Osteoblast (primary cell): ENCODE results near the gene LMAN1L. TPM values are rescaled to one million over a fixed set of nuclear protein-coding genes. Genes with fewer than 3 reads are reported as not detected.

Experiments used
- DNase-seq: peaks from one replicate; pipeline ENCODE4 v3.0.0; 2011; ENCODE audit warnings: low spot score, mixed read lengths; ENCODE audit not compliant: insufficient read length; ENCODE audit errors: missing footprints
- H2AFZ ChIP-seq: 2 replicates; pipeline ENCODE4 v1.6.0; 2011; ENCODE audit warnings: mild to moderate bottlenecking, low read length
- H3K27ac ChIP-seq: 2 replicates; pipeline ENCODE4 v1.5.1; 2011; ENCODE audit warnings: mild to moderate bottlenecking, low read depth, low read length, moderate library complexity
- H3K27me3 ChIP-seq: 2 replicates; pipeline ENCODE4 v1.6.0; 2012; ENCODE audit warnings: mild to moderate bottlenecking, control low read depth, inconsistent platforms, low read length, moderate library complexity; ENCODE audit not compliant: insufficient read depth
- H3K36me3 ChIP-seq: 2 replicates; pipeline ENCODE4 v1.5.1; 2011; ENCODE audit warnings: mild to moderate bottlenecking, low read length, control low read depth, moderate library complexity; ENCODE audit not compliant: insufficient read depth
- H3K4me1 ChIP-seq: 2 replicates; pipeline ENCODE4 v1.5.1; 2011; ENCODE audit warnings: mild to moderate bottlenecking, low read length, control low read depth, moderate library complexity; ENCODE audit not compliant: insufficient read depth
- H3K4me2 ChIP-seq: 2 replicates; pipeline ENCODE4 v1.6.0; 2011; ENCODE audit warnings: mild to moderate bottlenecking, low read length; ENCODE audit not compliant: insufficient read depth
- H3K4me3 ChIP-seq: fragments of 200-600 bp; sonication (generic); 3 replicates; pipeline ENCODE4 v1.5.1; 2012; ENCODE audit warnings: mild to moderate bottlenecking, low read length, inconsistent platforms; ENCODE audit not compliant: insufficient read depth
- H3K79me2 ChIP-seq: 2 replicates; pipeline ENCODE4 v1.6.0; 2012; ENCODE audit warnings: mild to moderate bottlenecking, low read length, control low read depth, inconsistent platforms; ENCODE audit not compliant: insufficient read depth
- H3K9me3 ChIP-seq: 2 replicates; pipeline ENCODE4 v1.5.1; 2011; ENCODE audit warnings: low read depth, low read length, control low read depth
- H4K20me1 ChIP-seq: 2 replicates; pipeline ENCODE4 v1.6.0; 2012; ENCODE audit warnings: mild to moderate bottlenecking, low read length, control low read depth; ENCODE audit not compliant: insufficient read depth
- CTCF ChIP-seq: IDR thresholded peaks from 2 replicates; pipeline ENCODE4 v1.5.1; 2011; ENCODE audit warnings: mild to moderate bottlenecking, low read depth, low read length, moderate library complexity; ENCODE audit errors: extremely low read depth
- total RNA-seq: library from RNA; depleted of rRNA; stranded (reverse); fragments of >200 nt; gene quantifications from 2 replicates; pipeline ENCODE4 v1.2.3, GENCODE V29; 2012

The LMAN1L gene
- total RNA-seq, 1 donor: not detected

DNA sequence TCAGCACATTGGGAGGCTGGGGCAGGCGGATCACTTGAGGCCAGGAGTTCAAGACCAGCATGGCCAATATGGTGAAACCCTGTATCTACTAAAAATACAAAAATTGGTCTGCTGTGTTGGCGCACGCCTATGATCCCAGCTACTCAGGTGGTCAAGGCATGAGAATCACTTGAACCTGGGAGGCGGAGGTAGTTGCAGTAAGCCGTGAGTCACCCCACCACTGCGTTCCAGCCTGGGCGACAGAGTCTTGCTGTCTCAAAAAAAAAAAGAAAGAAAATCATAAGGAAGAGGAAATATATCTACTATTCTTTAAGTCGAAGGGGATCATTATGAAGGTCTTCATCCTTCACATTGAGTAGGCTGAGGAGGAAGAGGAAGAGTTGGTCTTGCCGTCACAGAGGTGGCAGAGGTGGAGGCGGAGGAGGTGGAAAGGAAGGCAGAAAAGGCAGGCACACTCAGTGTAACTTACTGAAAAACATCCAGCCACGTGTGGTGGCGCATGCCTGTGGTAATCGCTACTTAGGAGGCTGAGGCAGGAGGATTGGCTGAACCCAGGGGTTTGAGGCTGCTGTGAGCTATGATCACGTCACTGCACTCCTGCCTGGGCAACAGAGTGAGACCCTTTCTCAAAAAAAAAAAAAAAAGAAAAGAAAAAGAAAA, 16.5 kb upstream of the LMAN1L start:
- Histone ChIP-seq H4K20me1 (peaks cover 67% of the 10 kb centered on the region), H3K79me2 (peaks cover 86% of the 10 kb centered on the region), H3K27ac (no peak overlapping the region), H3K9me3 (no peaks in the 10 kb centered on the region), H3K27me3 (no peaks in the 10 kb centered on the region), H2AFZ (no peak overlapping the region), H3K4me1 (peaks cover 12% of the 10 kb centered on the region), H3K4me2 (no peak overlapping the region), H3K36me3 (peaks cover 15% of the 10 kb centered on the region), H3K4me3 (no peak overlapping the region)
- no peak for TF ChIP-seq CTCF
- DNase-seq: no peak

GRCh38 chr15:74798388-74799254, 14.0 kb upstream of the LMAN1L start:
- peaks cover 39% of the 10 kb centered on the region for H3K36me3 ChIP-seq
- no peak overlapping the region for H3K4me3 ChIP-seq
- DNase-seq: peak; percentile 62
- no peaks in the 10 kb centered on the region for H3K9me3 ChIP-seq
- H3K4me2 ChIP-seq: no peak overlapping the region
- no peak overlapping the region for H2AFZ ChIP-seq
- H3K4me1 ChIP-seq: peaks cover 5% of the 10 kb centered on the region
- peaks cover 48% of the 10 kb centered on the region for H4K20me1 ChIP-seq
- H3K79me2 ChIP-seq: peaks cover 61% of the 10 kb centered on the region
- TF ChIP-seq CTCF: no peak
- no peak overlapping the region for H3K27ac ChIP-seq
- no peaks in the 10 kb centered on the region for H3K27me3 ChIP-seq

DNA sequence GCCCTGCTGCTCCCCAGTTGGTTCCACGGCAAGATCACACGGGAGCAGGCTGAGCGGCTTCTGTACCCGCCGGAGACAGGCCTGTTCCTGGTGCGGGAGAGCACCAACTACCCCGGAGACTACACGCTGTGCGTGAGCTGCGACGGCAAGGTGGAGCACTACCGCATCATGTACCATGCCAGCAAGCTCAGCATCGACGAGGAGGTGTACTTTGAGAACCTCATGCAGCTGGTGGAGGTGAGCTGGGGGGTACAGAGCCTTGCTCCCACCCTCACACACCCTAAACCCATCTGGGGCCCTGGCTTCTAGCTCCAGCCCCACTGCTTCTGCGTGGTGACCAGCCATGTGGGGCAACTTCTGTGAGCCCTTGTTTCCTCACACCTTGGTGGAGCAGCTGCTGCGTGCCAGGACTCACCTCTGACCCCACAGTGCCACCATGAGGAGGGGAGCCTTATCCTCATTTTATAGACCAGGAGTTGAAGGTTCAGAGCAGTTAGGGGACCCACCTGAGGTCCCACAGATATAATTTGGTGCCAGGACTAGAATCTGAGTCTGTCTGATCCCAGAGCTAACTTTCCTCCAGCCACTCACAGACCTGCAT, 13.3 kb upstream of the LMAN1L start:
- peak overlapping the region; percentile 43 for H3K27ac ChIP-seq
- H3K4me2 ChIP-seq: no peak overlapping the region
- peaks cover 45% of the 10 kb centered on the region for H4K20me1 ChIP-seq
- peak; percentile 63 for DNase-seq
- peaks cover 46% of the 10 kb centered on the region for H3K36me3 ChIP-seq
- peaks cover 3% of the 10 kb centered on the region for H3K4me1 ChIP-seq
- no peak overlapping the region for H3K4me3 ChIP-seq
- H3K79me2 ChIP-seq: peaks cover 55% of the 10 kb centered on the region
- no peaks in the 10 kb centered on the region for H3K27me3 ChIP-seq
- TF ChIP-seq CTCF: no peak
- H3K9me3 ChIP-seq: no peaks in the 10 kb centered on the region
- no peak overlapping the region for H2AFZ ChIP-seq
